ENCODE results near the gene RBP5.

RBP5 gene

GRCh38 chr12:7130701-7131501, 2.2 kb upstream of the RBP5 start:
- DNase-seq, result no peak
- in situ Hi-C loops (cut with HindIII; ENCODE audit: low pct_ligation_motif_present, low sequenced_read_pairs), result no loop called here
- no peak overlapping the region for H3K27ac ChIP-seq
- H3K4me3 ChIP-seq (ENCODE audit: low read depth, low read length), result peak overlapping the region; percentile 73
- H3K27me3 ChIP-seq (replicated peaks), result no peaks in the 10 kb centered on the region
- TF ChIP-seq CTCF (IDR thresholded peaks at IDR 0.05; ENCODE audit: low read depth, low read length, missing control alignments), result peak; percentile 17
- no peaks in the 10 kb centered on the region for H3K36me3 ChIP-seq (replicated peaks)

- in situ Hi-C loops (cut with HindIII; ENCODE audit: low pct_ligation_motif_present, low sequenced_read_pairs), result no loop called here
- TF ChIP-seq CTCF (IDR thresholded peaks at IDR 0.05; ENCODE audit: low read depth, low read length, missing control alignments), result no peak
Observed at GRCh38 chr12:7129872-7130691, 1.4 kb upstream of the RBP5 start, which contains the start of gene CLSTN3. Gene CLSTN3 (plus strand): TSS chr12:7130371. CDS start chr12:7130649, 278 bp downstream.

GRCh38 chr12:7129287-7129871, 690 bp upstream of the RBP5 start:
- no peak for DNase-seq
- H3K27me3 ChIP-seq (replicated peaks), result no peaks in the 10 kb centered on the region
- TF ChIP-seq CTCF (IDR thresholded peaks at IDR 0.05; ENCODE audit: low read depth, low read length, missing control alignments), result no peak
- H3K27ac ChIP-seq, result no peak overlapping the region
- in situ Hi-C loops (cut with HindIII; ENCODE audit: low pct_ligation_motif_present, low sequenced_read_pairs), result no loop called here
- H3K36me3 ChIP-seq (replicated peaks), result no peaks in the 10 kb centered on the region
- peak overlapping the region; percentile 73 for H3K4me3 ChIP-seq (ENCODE audit: low read depth, low read length)

More at GRCh38 chr12:7129872-7130691, 1.4 kb upstream of the RBP5 start, which contains the start of gene CLSTN3:
- H3K36me3 ChIP-seq (replicated peaks), result no peaks in the 10 kb centered on the region
- H3K27ac ChIP-seq, result no peak within 1 kb of the TSS
- H3K4me3 ChIP-seq (ENCODE audit: low read depth, low read length), result peak within 1 kb of the TSS; percentile 73
- peak; percentile 54 for DNase-seq
- no peaks in the 10 kb centered on the region for H3K27me3 ChIP-seq (replicated peaks)

- in situ Hi-C loops (cut with HindIII; ENCODE audit: low pct_ligation_motif_present, low sequenced_read_pairs), result no loop called here
Observed at GRCh38 chr12:7127916-7128626, 618 bp downstream of the RBP5 start.

More at GRCh38 chr12:7127916-7128626, 618 bp downstream of the RBP5 start:
- no peak overlapping the region for H3K4me3 ChIP-seq (ENCODE audit: low read depth, low read length)
- H3K27me3 ChIP-seq (replicated peaks), result no peaks in the 10 kb centered on the region
- no peak for TF ChIP-seq CTCF (IDR thresholded peaks at IDR 0.05; ENCODE audit: low read depth, low read length, missing control alignments)
- DNase-seq, result no peak
- H3K27ac ChIP-seq, result no peak overlapping the region
- H3K36me3 ChIP-seq (replicated peaks), result no peaks in the 10 kb centered on the region
